Measurements from ENCODE around the gene PSD2.

GRCh38 chr5:139878093-139878492 lies 82.5 kb downstream of the PSD2 start:
- no peak for TF ChIP-seq TCF7L2 (IDR thresholded peaks at IDR 0.05; ENCODE audit: borderline replicate concordance, extremely low read depth, insufficient read depth, insufficient read length)
- no peak for TF ChIP-seq CTCF (IDR thresholded peaks at IDR 0.05 in 2 of 3, conservative IDR thresholded peaks at IDR 0.05 in 1 of 3; ENCODE audit: borderline replicate concordance in 1 of 3, insufficient read depth in 1 of 3, low read depth in 2 of 3, low read length in 2 of 3)
- TF ChIP-seq FOSL1 (IDR thresholded peaks at IDR 0.05; ENCODE audit: low read depth): no peak
- TF ChIP-seq POLR2A (IDR thresholded peaks at IDR 0.05; ENCODE audit: borderline replicate concordance, extremely low read depth, insufficient read depth, insufficient read length): no peak
